CD14-positive monocyte (primary cell): Measurements from ENCODE around the gene BANK1. TPM values are rescaled to one million over a fixed set of nuclear protein-coding genes. Genes with fewer than 3 reads are reported as not detected.

Experiments used
- DNase-seq, 3 donors: peaks; one replicate each; pipeline ENCODE4 v3.0.0-alpha.2; 2011 to 2022
- H2AFZ ChIP-seq: 2 replicates; pipeline ENCODE4 v1.6.0; 2012; ENCODE audit warnings: mild to moderate bottlenecking, low read depth, low read length, inconsistent platforms; ENCODE audit not compliant: insufficient read depth, poor library complexity, severe bottlenecking
- H3K27ac ChIP-seq, 2 donors: 1 replicate in 1 of 2; 2 replicates in 1 of 2; pipeline ENCODE4 v1.5.1; 2012 to 2013; ENCODE audit warnings: low read length in 2 of 2, control low read depth in 1 of 2, inconsistent platforms in 1 of 2, low read depth in 1 of 2, mild to moderate bottlenecking in 1 of 2
- H3K27me3 ChIP-seq, 2 donors: one replicate each; pipeline versions ENCODE4 v1.6.0 to v1.6.1; 2011 to 2013; ENCODE audit warnings: low read length in 2 of 2; ENCODE audit not compliant: control insufficient read depth in 2 of 2, insufficient read depth in 2 of 2
- H3K36me3 ChIP-seq, 2 donors: replicated peaks in 1 of 2; 1 replicate in 1 of 2; 2 replicates in 1 of 2; pipeline versions ENCODE4 v1.5.1 to v1.6.1; 2012 to 2013; ENCODE audit warnings: low read length in 2 of 2, control low read depth in 1 of 2, inconsistent platforms in 1 of 2, mild to moderate bottlenecking in 1 of 2; ENCODE audit not compliant: insufficient read depth in 2 of 2, control insufficient read depth in 1 of 2
- H3K4me1 ChIP-seq, 2 donors: 1 replicate in 1 of 2; 2 replicates in 1 of 2; pipeline versions ENCODE4 v1.5.1 to v1.6.1; 2012 to 2013; ENCODE audit warnings: low read length in 2 of 2, control low read depth in 1 of 2, inconsistent platforms in 1 of 2, mild to moderate bottlenecking in 1 of 2, moderate library complexity in 1 of 2; ENCODE audit not compliant: insufficient read depth in 2 of 2, control insufficient read depth in 1 of 2
- H3K4me2 ChIP-seq: replicated peaks from 2 replicates; pipeline ENCODE3; 2012; ENCODE audit warnings: low read length, moderate library complexity, mild to moderate bottlenecking; ENCODE audit not compliant: poor library complexity, severe bottlenecking; ENCODE audit errors: extremely low read depth
- H3K4me3 ChIP-seq, 3 experiments: fragments of 200-600 bp in 1 of 3; sonication (generic) in 1 of 3; replicated peaks in 1 of 3; 1 replicate in 2 of 3; 2 replicates in 1 of 3; pipeline ENCODE4 v1.5.1; 2011 to 2013; ENCODE audit warnings: low read length in 3 of 3, mild to moderate bottlenecking in 3 of 3, control low read depth in 2 of 3, low read depth in 2 of 3, inconsistent platforms in 1 of 3, moderate library complexity in 1 of 3
- H3K79me2 ChIP-seq: 2 replicates; pipeline ENCODE4 v1.6.0; 2012; ENCODE audit warnings: mild to moderate bottlenecking, control low read depth, inconsistent platforms, low read length, moderate library complexity; ENCODE audit not compliant: insufficient read depth
- H3K9ac ChIP-seq: 2 replicates; pipeline ENCODE4 v1.6.0; 2017; ENCODE audit warnings: low read length, mild to moderate bottlenecking; ENCODE audit not compliant: insufficient read depth, poor library complexity, severe bottlenecking
- H3K9me3 ChIP-seq, 2 donors: replicated peaks in 1 of 2; 1 replicate in 1 of 2; 2 replicates in 1 of 2; pipeline versions ENCODE4 v1.5.1 to v1.6.1; 2012 to 2013; ENCODE audit warnings: low read length in 2 of 2, control low read depth in 1 of 2; ENCODE audit not compliant: control insufficient read depth in 1 of 2, insufficient read depth in 1 of 2
- H4K20me1 ChIP-seq: 2 replicates; pipeline ENCODE4 v1.6.0; 2012; ENCODE audit warnings: mild to moderate bottlenecking, low read length, control low read depth, moderate library complexity; ENCODE audit not compliant: insufficient read depth
- H3K27ac Mint-ChIP-seq, 7 donors: one replicate each; pipeline ENCODE4 v1.8.0; 2020; ENCODE audit warnings: mild to moderate bottlenecking in 7 of 7, mixed read lengths in 7 of 7, moderate library complexity in 6 of 7, inconsistent platforms in 2 of 7
- H3K27me3 Mint-ChIP-seq, 3 donors: one replicate each; pipeline ENCODE4 v1.8.0; 2021 to 2022; ENCODE audit warnings: low read depth in 3 of 3, mild to moderate bottlenecking in 3 of 3, mixed read lengths in 3 of 3, moderate library complexity in 3 of 3, inconsistent platforms in 1 of 3
- H3K36me3 Mint-ChIP-seq, 2 donors: one replicate each; pipeline ENCODE4 v1.8.0; 2020; ENCODE audit warnings: mixed read lengths in 2 of 2, inconsistent platforms in 1 of 2, mild to moderate bottlenecking in 1 of 2
- H3K4me1 Mint-ChIP-seq: one replicate; pipeline ENCODE4 v1.8.0; 2020; ENCODE audit warnings: mild to moderate bottlenecking, mixed read lengths
- H3K4me3 Mint-ChIP-seq, 2 donors: one replicate each; pipeline ENCODE4 v1.8.0; 2020; ENCODE audit warnings: mild to moderate bottlenecking in 2 of 2, mixed read lengths in 2 of 2, moderate library complexity in 1 of 2
- H3K9me3 Mint-ChIP-seq, 7 donors: one replicate each; pipeline ENCODE4 v1.8.0; 2020 to 2022; ENCODE audit warnings: mixed read lengths in 7 of 7, mild to moderate bottlenecking in 6 of 7, moderate library complexity in 6 of 7, inconsistent platforms in 2 of 7
- CTCF ChIP-seq: fragments of 200-600 bp; IDR thresholded peaks from one replicate; pipeline ENCODE4 v1.8.0; 2022; ENCODE audit warnings: antibody characterized with exemption, mild to moderate bottlenecking
- WGBS: methylation state at CpG from one replicate; pipeline ENCODE4 v1.1.5; 2013; ENCODE audit warnings: missing lambda C conversion rate; ENCODE audit not compliant: insufficient coverage; 5-methylcytosine and 5-hydroxymethylcytosine counted together
- intact Hi-C, 2 donors: fragments of 100-400 bp; cut with micrococcal nuclease; formaldehyde crosslinking; loops; one replicate each; pipeline versions ENCODE4 v1.15.0 to v1.15.1; 2023
- polyA plus RNA-seq, 3 donors: library from polyadenylated mRNA; depleted of rRNA in 1 of 3; unstranded in 2 of 3; stranded (reverse) in 1 of 3; fragments of 300-500 nt in 2 of 3; fragments of >200 nt in 1 of 3; fragmentation: Illumina TruSeq in 2 of 3; gene quantifications; 1 replicate in 2 of 3; 2 replicates in 1 of 3; pipeline ENCODE4 v1.2.3, GENCODE V29; 2012 to 2021

BANK1 gene
- polyA plus RNA-seq, 3 donors, result 2.6 to 5.2 (median 2.9) TPM

- Histone ChIP-seq H2AFZ (no peak overlapping the region), H3K9ac (no peak overlapping the region), H3K4me3 (no peak overlapping the region), H3K9me3 (no peaks in the 10 kb centered on the region), H3K4me1 (no peaks in the 10 kb centered on the region), H3K36me3 (no peaks in the 10 kb centered on the region), H4K20me1 (no peaks in the 10 kb centered on the region), H3K79me2 (no peaks in the 10 kb centered on the region), H3K27me3 (no peaks in the 10 kb centered on the region), H3K27ac (no peak overlapping the region), H3K4me2 (no peak overlapping the region)
- intact Hi-C loops, result no loop called here
- no peaks in the 10 kb centered on the region for H3K27me3 Mint-ChIP-seq
- no CpG with 5 or more reads among the region's 7 CpGs for WGBS
- no peak for DNase-seq
- no peak for TF ChIP-seq CTCF
- H3K36me3 Mint-ChIP-seq, result no peaks in the 10 kb centered on the region
- no peaks in the 10 kb centered on the region for H3K4me1 Mint-ChIP-seq
- no peak overlapping the region for H3K4me3 Mint-ChIP-seq
- H3K9me3 Mint-ChIP-seq, result no peaks in the 10 kb centered on the region
- no peak overlapping the region for H3K27ac Mint-ChIP-seq
Observed at GRCh38 chr4:102042871-102043802, 252.6 kb downstream of the BANK1 start.

GRCh38 chr4:102047616-102048015 lies 257.1 kb downstream of the BANK1 start:
- no peak overlapping the region for H3K9ac ChIP-seq
- intact Hi-C loops, result no loop called here
- no peak overlapping the region for H3K4me3 ChIP-seq
- Mint-ChIP-seq H3K9me3 (peaks cover 0 to 5% (median 2%) of the 10 kb centered on the region in 7 donors), H3K27ac (no peak overlapping the region), H3K4me1 (no peaks in the 10 kb centered on the region), H3K27me3 (no peaks in the 10 kb centered on the region), H3K36me3 (no peaks in the 10 kb centered on the region), H3K4me3 (no peak overlapping the region)
- no peaks in the 10 kb centered on the region for H4K20me1 ChIP-seq
- no peak overlapping the region for H3K27ac ChIP-seq
- no peak for TF ChIP-seq CTCF
- no peak for DNase-seq
- no peaks in the 10 kb centered on the region for H3K36me3 ChIP-seq
- H3K27me3 ChIP-seq, result no peaks in the 10 kb centered on the region
- WGBS, result no CpG with 5 or more reads among the region's 2 CpGs
- H3K4me1 ChIP-seq, result no peaks in the 10 kb centered on the region
- no peak overlapping the region for H3K4me2 ChIP-seq
- H2AFZ ChIP-seq, result no peak overlapping the region
- H3K9me3 ChIP-seq, result no peaks in the 10 kb centered on the region
- no peaks in the 10 kb centered on the region for H3K79me2 ChIP-seq
